K562 (cell line): ENCODE data around the gene KLF1. TPM values are rescaled to one million over a fixed set of nuclear protein-coding genes. Genes with fewer than 3 reads are reported as not detected.

Source experiments
- ARID2 ChIP-seq: fragments of 450-650 bp; IDR thresholded peaks from 2 replicates; pipeline ENCODE4 v1.6.1; 2017; ENCODE audit warnings: antibody characterized with exemption, mild to moderate bottlenecking
- CREB3L1 ChIP-seq: fragments of 450-650 bp; IDR thresholded peaks from 2 replicates; pipeline ENCODE4 v1.6.1; 2014; ENCODE audit warnings: low read depth, mild to moderate bottlenecking, moderate library complexity, borderline replicate concordance
- ESRRA ChIP-seq: fragments of 450-650 bp; IDR thresholded peaks from 2 replicates; pipeline ENCODE4 v1.6.1; 2014; ENCODE audit warnings: low read depth, mild to moderate bottlenecking, moderate library complexity, borderline replicate concordance
- ETS2 ChIP-seq: IDR thresholded peaks from 2 replicates; pipeline ENCODE4 v1.6.1; 2016; ENCODE audit warnings: borderline replicate concordance, missing genetic modification characterization, mild to moderate bottlenecking, moderate library complexity, missing compliant biosample characterization; ENCODE audit not compliant: poor library complexity, severe bottlenecking
- MITF ChIP-seq: IDR thresholded peaks from 2 replicates; pipeline ENCODE4 v1.6.1; 2014; ENCODE audit warnings: antibody characterized with exemption
- NONO ChIP-seq, 2 experiments: fragments of 200-400 bp in 1 of 2; fragments of 450-650 bp in 1 of 2; formaldehyde crosslinking in 1 of 2; IDR thresholded peaks; 2 replicates each; pipeline ENCODE4 v1.6.1; 2017; ENCODE audit warnings: low read depth in 2 of 2, mild to moderate bottlenecking in 2 of 2, moderate library complexity in 2 of 2, low read length in 1 of 2
- PRPF4 ChIP-seq: fragments of 200-400 bp; formaldehyde crosslinking; IDR thresholded peaks from one replicate; pipeline ENCODE4 v1.6.1; 2017; ENCODE audit warnings: low read length, low read depth, mild to moderate bottlenecking; ENCODE audit not compliant: insufficient read depth, poor library complexity, severe bottlenecking
- TAF1 ChIP-seq: IDR thresholded peaks from 2 replicates; pipeline ENCODE4 v1.6.1; 2011; ENCODE audit warnings: mild to moderate bottlenecking, low read length, moderate library complexity; ENCODE audit not compliant: insufficient read depth, control insufficient read depth, severe bottlenecking; ENCODE audit errors: extremely low read depth
- THRB ChIP-seq: fragments of 450-650 bp; formaldehyde crosslinking; conservative IDR thresholded peaks from 2 replicates; pipeline ENCODE4 v1.4.0; 2022; ENCODE audit warnings: mild to moderate bottlenecking, missing genetic modification characterization
- ZC3H4 ChIP-seq: sonication (generic); formaldehyde crosslinking; IDR thresholded peaks from 2 replicates; pipeline ENCODE4 v1.9.0; 2021; ENCODE audit warnings: missing genetic modification reagents, borderline replicate concordance
- ZNF24 ChIP-seq: fragments of 450-650 bp; IDR thresholded peaks from 2 replicates; pipeline ENCODE4 v1.6.1; 2016
- ZNF431 ChIP-seq: sonication (generic); formaldehyde crosslinking; IDR thresholded peaks from 2 replicates; pipeline ENCODE4 v1.8.0; 2022; ENCODE audit warnings: mild to moderate bottlenecking, missing genetic modification reagents
- ZZZ3 ChIP-seq: fragments of 450-650 bp; IDR thresholded peaks from 2 replicates; pipeline ENCODE4 v1.6.1; 2016; ENCODE audit warnings: antibody characterized with exemption, mild to moderate bottlenecking, moderate library complexity
- polyA plus RNA-seq, 8 experiments: library from polyadenylated mRNA; depleted of rRNA in 4 of 8; stranded (reverse) in 5 of 8; unstranded in 3 of 8; fragments of >200 nt; fragmentation: Nextera tagmentation in 2 of 8; fragmentation: Illumina TruSeq in 1 of 8; extraction: Ambion mirVana in 2 of 8; extraction: Trizol in 1 of 8; gene quantifications; 2 replicates each; pipeline versions ENCODE4 v1.2.1 to v1.2.3, GENCODE V29; 2011 to 2014; ENCODE audit warnings: inconsistent platforms in 1 of 8, missing spikeins in 1 of 8
- total RNA-seq, 7 experiments: library from RNA; depleted of rRNA in 6 of 7; stranded (reverse); fragments of >200 nt in 6 of 7; fragmentation: Illumina TruSeq in 2 of 7; extraction: Trizol in 2 of 7; gene quantifications; 2 replicates each; pipeline versions ENCODE4 v1.2.1 to v1.2.3, GENCODE V29; 2011 to 2021; ENCODE audit warnings: low replicate concordance in 1 of 7
- TF ChIP-seq, protein P1 (sequence below): fragments of 450-650 bp; IDR thresholded peaks from 2 replicates; pipeline ENCODE4 v1.7.1; 2018; ENCODE audit warnings: mild to moderate bottlenecking, low read depth; ENCODE audit not compliant: partially characterized antibody

The KLF1 gene
- total and polyA plus RNA-seq, 9 of the 15 experiments (the other 6 are each of a cell fraction or from before 2014, with no cell fraction given): 8.4 to 163 (median 47.3) TPM

GRCh38 chr19:12884627-12884925, 2.4 kb downstream of the KLF1 start (continued):
- TF ChIP-seq CREB3L1: no peak
- no peak for TF ChIP-seq TAF1
- no peak for TF ChIP-seq ESRRA
- TF ChIP-seq ZNF431 (CRISPR knock-in tag): no peak
- no peak for TF ChIP-seq THRB (CRISPR knock-in tag)
- no peak for TF ChIP-seq ARID2
- TF ChIP-seq NONO (IDR thresholded peaks at IDR 0.05; ENCODE audit: low read depth in 2 of 2, low read length in 1 of 2): no peak
- no peak for TF ChIP-seq ETS2 (tag)
- TF ChIP-seq ZZZ3: no peak
- TF ChIP-seq, protein P1, sequence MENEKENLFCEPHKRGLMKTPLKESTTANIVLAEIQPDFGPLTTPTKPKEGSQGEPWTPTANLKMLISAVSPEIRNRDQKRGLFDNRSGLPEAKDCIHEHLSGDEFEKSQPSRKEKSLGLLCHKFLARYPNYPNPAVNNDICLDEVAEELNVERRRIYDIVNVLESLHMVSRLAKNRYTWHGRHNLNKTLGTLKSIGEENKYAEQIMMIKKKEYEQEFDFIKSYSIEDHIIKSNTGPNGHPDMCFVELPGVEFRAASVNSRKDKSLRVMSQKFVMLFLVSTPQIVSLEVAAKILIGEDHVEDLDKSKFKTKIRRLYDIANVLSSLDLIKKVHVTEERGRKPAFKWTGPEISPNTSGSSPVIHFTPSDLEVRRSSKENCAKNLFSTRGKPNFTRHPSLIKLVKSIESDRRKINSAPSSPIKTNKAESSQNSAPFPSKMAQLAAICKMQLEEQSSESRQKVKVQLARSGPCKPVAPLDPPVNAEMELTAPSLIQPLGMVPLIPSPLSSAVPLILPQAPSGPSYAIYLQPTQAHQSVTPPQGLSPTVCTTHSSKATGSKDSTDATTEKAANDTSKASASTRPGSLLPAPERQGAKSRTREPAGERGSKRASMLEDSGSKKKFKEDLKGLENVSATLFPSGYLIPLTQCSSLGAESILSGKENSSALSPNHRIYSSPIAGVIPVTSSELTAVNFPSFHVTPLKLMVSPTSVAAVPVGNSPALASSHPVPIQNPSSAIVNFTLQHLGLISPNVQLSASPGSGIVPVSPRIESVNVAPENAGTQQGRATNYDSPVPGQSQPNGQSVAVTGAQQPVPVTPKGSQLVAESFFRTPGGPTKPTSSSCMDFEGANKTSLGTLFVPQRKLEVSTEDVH: no peak
- no peak for TF ChIP-seq MITF
- TF ChIP-seq ZC3H4 (CRISPR knock-in tag): no peak
- TF ChIP-seq ZNF24: no peak
- no peak for TF ChIP-seq PRPF4
